Esophagus muscularis mucosa (tissue), 3 donors: ENCODE results near the gene TANGO6.

Experiments used
- POLR2A ChIP-seq: fragments of 450-650 bp; IDR thresholded peaks from one replicate; pipeline ENCODE4 v1.6.1; 2017; ENCODE audit warnings: antibody characterized with exemption, moderate library complexity, mild to moderate bottlenecking, low read depth
- TF ChIP-seq, protein P1 (sequence below), 3 experiments: fragments of 200-600 bp in 2 of 3; fragments of 450-650 bp in 1 of 3; sonication (generic) in 2 of 3; IDR thresholded peaks; one replicate each; pipeline ENCODE4 v1.5.1; 2017 to 2019; ENCODE audit warnings: antibody characterized with exemption in 3 of 3, mild to moderate bottlenecking in 2 of 3, moderate library complexity in 1 of 3

DNA sequence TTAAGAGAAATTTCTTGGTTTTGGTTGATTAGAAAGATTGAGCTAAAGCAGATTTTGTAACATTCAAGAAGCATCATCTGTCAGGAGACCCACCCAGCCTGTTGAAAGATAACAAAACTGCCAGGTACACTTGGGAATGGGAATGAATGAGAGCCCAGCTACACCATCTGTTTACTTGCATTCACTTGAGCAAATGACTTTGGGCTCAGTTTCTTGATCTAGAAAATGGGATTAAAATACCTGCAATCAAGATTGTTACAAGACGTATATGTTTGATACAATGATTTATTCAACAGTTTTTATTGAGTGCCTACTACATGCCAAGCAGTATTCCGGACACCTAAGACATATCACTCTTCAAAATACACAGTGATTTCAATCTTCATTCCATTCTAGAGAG lies 185.8 kb downstream of the TANGO6 start:
- TF ChIP-seq, protein P1, sequence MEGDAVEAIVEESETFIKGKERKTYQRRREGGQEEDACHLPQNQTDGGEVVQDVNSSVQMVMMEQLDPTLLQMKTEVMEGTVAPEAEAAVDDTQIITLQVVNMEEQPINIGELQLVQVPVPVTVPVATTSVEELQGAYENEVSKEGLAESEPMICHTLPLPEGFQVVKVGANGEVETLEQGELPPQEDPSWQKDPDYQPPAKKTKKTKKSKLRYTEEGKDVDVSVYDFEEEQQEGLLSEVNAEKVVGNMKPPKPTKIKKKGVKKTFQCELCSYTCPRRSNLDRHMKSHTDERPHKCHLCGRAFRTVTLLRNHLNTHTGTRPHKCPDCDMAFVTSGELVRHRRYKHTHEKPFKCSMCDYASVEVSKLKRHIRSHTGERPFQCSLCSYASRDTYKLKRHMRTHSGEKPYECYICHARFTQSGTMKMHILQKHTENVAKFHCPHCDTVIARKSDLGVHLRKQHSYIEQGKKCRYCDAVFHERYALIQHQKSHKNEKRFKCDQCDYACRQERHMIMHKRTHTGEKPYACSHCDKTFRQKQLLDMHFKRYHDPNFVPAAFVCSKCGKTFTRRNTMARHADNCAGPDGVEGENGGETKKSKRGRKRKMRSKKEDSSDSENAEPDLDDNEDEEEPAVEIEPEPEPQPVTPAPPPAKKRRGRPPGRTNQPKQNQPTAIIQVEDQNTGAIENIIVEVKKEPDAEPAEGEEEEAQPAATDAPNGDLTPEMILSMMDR (IDR thresholded peaks at IDR 0.05): no peak
- no peak for TF ChIP-seq POLR2A
